HCT116 (cell line): ENCODE measurements around the gene LTC4S. TPM values are rescaled to one million over a fixed set of nuclear protein-coding genes. Genes with fewer than 3 reads are reported as not detected.

Source experiments
- ATAC-seq: fragments of 200-7000 bp; cut with Tn5 transposase; 2 replicates; pipeline ENCODE4 v1.9.1; 2020; ENCODE audit warnings: mild to moderate bottlenecking, moderate library complexity
- BruUV-seq: library from RNA; stranded (reverse); fragments of 400-500 nt; replicated peaks from 2 replicates; lab custom pipeline; 2021; lab: Mats Ljungman, UMichigan
- CTCF ChIA-PET: fragments of 300-600 bp; sonication (Branson Sonifier 250); formaldehyde crosslinking; loops from one replicate; lab custom pipeline; 2021; ENCODE audit warnings: antibody characterized with exemption; lab: Charles Lee
- POLR2A ChIA-PET: fragments of 300-600, 350-600 bp; sonication (Branson Sonifier 250); formaldehyde crosslinking; loops from one replicate; lab custom pipeline; 2021; ENCODE audit warnings: antibody characterized with exemption; lab: Charles Lee
- RAD21 ChIA-PET, 2 experiments: fragments of 300-600 bp; sonication (Branson Sonifier 250); formaldehyde crosslinking; loops; one replicate each; lab custom pipeline; 2023; ENCODE audit warnings: low total read pairs in 2 of 2; ENCODE audit not compliant: uncharacterized antibody in 2 of 2, unreplicated experiment in 2 of 2, low non-redundant PET in 1 of 2; lab: Charles Lee
- DNase-seq: peaks from one replicate; pipeline ENCODE4 v3.0.0-alpha.2; 2010; ENCODE audit warnings: low read depth, low spot score
- H2AFZ ChIP-seq: fragments of 200-600 bp; shearing (Covaris generic), sonication (generic); 2 replicates; pipeline ENCODE4 v1.6.1; 2017; ENCODE audit warnings: low read depth, mixed run types, mixed read lengths, antibody characterized with exemption, low read length; ENCODE audit not compliant: poor library complexity, severe bottlenecking
- H3K27ac ChIP-seq: 2 replicates; pipeline ENCODE4 v1.5.1; 2012; ENCODE audit warnings: low read depth, low read length
- H3K27me3 ChIP-seq: fragments of 200-600 bp; sonication (generic); 2 replicates; pipeline ENCODE4 v1.6.1; 2016; ENCODE audit warnings: mixed run types, low read length, mixed read lengths; ENCODE audit not compliant: insufficient read depth
- H3K36me3 ChIP-seq, 2 experiments: fragments of 200-500 bp in 1 of 2; fragments of 200-600 bp in 1 of 2; sonication (Bioruptor generic) in 1 of 2; sonication (generic) in 1 of 2; 2 replicates each; pipeline versions ENCODE4 v1.5.1 to v1.6.1; 2014 to 2016; ENCODE audit warnings: low read length in 2 of 2, inconsistent platforms in 1 of 2, mixed read lengths in 1 of 2, mixed run types in 1 of 2; ENCODE audit not compliant: insufficient read depth in 2 of 2, control insufficient read depth in 1 of 2
- H3K4me1 ChIP-seq, 2 experiments: fragments of 200-600 bp in 1 of 2; sonication (generic) in 1 of 2; 2 replicates each; pipeline versions ENCODE4 v1.5.1 to v1.6.1; 2012 to 2017; ENCODE audit warnings: low read length in 2 of 2, inconsistent platforms in 1 of 2, mild to moderate bottlenecking in 1 of 2, mixed read lengths in 1 of 2, mixed run types in 1 of 2, moderate library complexity in 1 of 2; ENCODE audit not compliant: insufficient read depth in 2 of 2, control insufficient read depth in 1 of 2
- H3K4me2 ChIP-seq: fragments of 200-600 bp; sonication (generic); 2 replicates; pipeline ENCODE4 v1.6.1; 2017; ENCODE audit warnings: mixed run types, low read length, mixed read lengths
- H3K4me3 ChIP-seq, 2 experiments: fragments of 200-600 bp in 1 of 2; sonication (generic) in 1 of 2; replicated peaks in 1 of 2; 2 replicates each; pipeline ENCODE4 v1.5.1; 2011 to 2016; ENCODE audit warnings: low read length in 2 of 2, control low read depth in 1 of 2, low read depth in 1 of 2, mild to moderate bottlenecking in 1 of 2, mixed read lengths in 1 of 2, mixed run types in 1 of 2
- H3K79me2 ChIP-seq: fragments of 200-600 bp; sonication (generic); 2 replicates; pipeline ENCODE4 v1.6.1; 2017; ENCODE audit warnings: mild to moderate bottlenecking, mixed run types, low read length, moderate library complexity, mixed read lengths; ENCODE audit not compliant: insufficient read depth
- H3K9ac ChIP-seq: fragments of 200-600 bp; sonication (generic); 2 replicates; pipeline ENCODE4 v1.6.1; 2016; ENCODE audit warnings: low read length, mixed read lengths
- H3K9me2 ChIP-seq: fragments of 200-600 bp; sonication (generic), shearing (Covaris generic); 2 replicates; pipeline ENCODE4 v1.6.1; 2017; ENCODE audit warnings: mixed run types, mild to moderate bottlenecking, moderate library complexity; ENCODE audit not compliant: insufficient read depth
- H3K9me3 ChIP-seq, 2 experiments: fragments of 200-500 bp in 1 of 2; fragments of 200-600 bp in 1 of 2; sonication (Bioruptor generic) in 1 of 2; sonication (generic) in 1 of 2; 2 replicates each; pipeline ENCODE4 v1.6.1; 2014 to 2017; ENCODE audit warnings: low read length in 2 of 2, mixed read lengths in 2 of 2, inconsistent platforms in 1 of 2, low read depth in 1 of 2, mild to moderate bottlenecking in 1 of 2, mixed run types in 1 of 2, moderate library complexity in 1 of 2; ENCODE audit not compliant: control insufficient read depth in 1 of 2, insufficient read depth in 1 of 2
- H4K20me1 ChIP-seq: fragments of 200-600 bp; sonication (generic), shearing (Covaris generic); 2 replicates; pipeline ENCODE4 v1.6.1; 2017; ENCODE audit warnings: mixed run types, mild to moderate bottlenecking, moderate library complexity; ENCODE audit not compliant: insufficient read depth
- CBX3 ChIP-seq: IDR thresholded peaks from 2 replicates; pipeline ENCODE4 v1.6.1; 2012; ENCODE audit warnings: low read depth
- EGR1 ChIP-seq: IDR thresholded peaks from 2 replicates; pipeline ENCODE4 v1.6.1; 2012; ENCODE audit warnings: low read depth
- ELF1 ChIP-seq: IDR thresholded peaks from 2 replicates; pipeline ENCODE4 v1.6.1; 2012; ENCODE audit warnings: low read depth, borderline replicate concordance
- EZH2phosphoT487 ChIP-seq: fragments of 200-600 bp; IDR thresholded peaks from 2 replicates; pipeline ENCODE4 v1.6.1; 2018; ENCODE audit warnings: antibody characterized with exemption, borderline replicate concordance
- FOSL1 ChIP-seq: IDR thresholded peaks from 2 replicates; pipeline ENCODE4 v1.6.1; 2012; ENCODE audit warnings: low read depth
- POLR2A ChIP-seq: IDR thresholded peaks from 2 replicates; pipeline ENCODE4 v1.7.0; 2011; ENCODE audit warnings: borderline replicate concordance; ENCODE audit not compliant: insufficient read depth, insufficient read length; ENCODE audit errors: extremely low read depth
- YY1 ChIP-seq: IDR thresholded peaks from 2 replicates; pipeline ENCODE4 v1.6.1; 2011; ENCODE audit warnings: low read length, low read depth, moderate library complexity, mild to moderate bottlenecking; ENCODE audit not compliant: insufficient replicate concordance; ENCODE audit errors: extremely low read depth
- ZNF274 ChIP-seq: fragments of 200-500 bp; sonication (Bioruptor generic); IDR thresholded peaks from 2 replicates; pipeline ENCODE4 v1.6.1; 2014; ENCODE audit warnings: mild to moderate bottlenecking, low read depth, low read length, inconsistent platforms
- intact Hi-C: fragments of 100-400 bp; cut with micrococcal nuclease; formaldehyde crosslinking; loops from 2 replicates; pipeline ENCODE4 v1.10.0; 2022
- total RNA-seq: library from RNA; stranded (reverse); gene quantifications from one replicate; pipeline ENCODE4 v1.2.1, GENCODE V29; 2021; ENCODE audit not compliant: unreplicated experiment
- TF ChIP-seq, protein P1 (sequence below): IDR thresholded peaks from 2 replicates; pipeline ENCODE4 v1.6.1; 2012
- TF ChIP-seq, protein P2 (sequence below), 3 experiments: fragments of 200-600 bp in 1 of 3; sonication (generic) in 1 of 3; IDR thresholded peaks in 2 of 3; conservative IDR thresholded peaks in 1 of 3; 2 replicates each; pipeline ENCODE4 v1.5.1; 2012 to 2017; ENCODE audit warnings: low read depth in 2 of 3, low read length in 2 of 3, antibody characterized with exemption in 1 of 3, borderline replicate concordance in 1 of 3, control low read depth in 1 of 3, mild to moderate bottlenecking in 1 of 3, mixed read lengths in 1 of 3, mixed run types in 1 of 3, moderate library complexity in 1 of 3; ENCODE audit not compliant: insufficient read depth in 1 of 3

The LTC4S gene
- total RNA-seq, 1 experiment from 2014 or later, result 5.0 TPM

DNA sequence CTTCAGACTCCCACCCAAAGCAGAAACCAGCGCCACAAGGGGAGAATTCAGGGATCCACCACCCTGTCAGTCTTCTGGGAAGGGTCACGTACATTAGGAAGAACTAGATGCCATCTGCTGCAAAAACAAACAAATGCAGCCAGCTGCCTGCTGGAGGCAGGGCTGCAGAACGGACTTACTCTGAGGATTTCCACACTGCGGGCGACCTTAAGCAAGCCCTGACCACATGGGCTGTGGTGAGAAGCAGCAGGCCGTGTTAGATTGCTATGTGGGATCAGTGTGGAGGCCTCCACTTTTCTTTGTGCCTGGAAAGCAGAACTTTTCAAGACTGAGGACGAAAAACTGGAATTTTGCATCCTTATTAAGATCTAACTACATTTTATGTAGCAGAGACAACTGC, 13.4 kb upstream of the LTC4S start:
- no TSS peak for BruUV-seq
- Histone ChIP-seq H3K79me2 (no peaks in the 10 kb centered on the region), H3K4me2 (no peak overlapping the region), H3K27ac (no peak overlapping the region), H4K20me1 (no peaks in the 10 kb centered on the region; the same call in 1 of the 2 replicates), H3K4me1 (no peaks in the 10 kb centered on the region), H3K9me3 (no peaks in the 10 kb centered on the region), H2AFZ (no peak overlapping the region), H3K27me3 (no peaks in the 10 kb centered on the region), H3K36me3 (peaks cover 0 to 3% of the 10 kb centered on the region in 2 experiments; a peak in 1 of 4 replicates), H3K4me3 (no peak overlapping the region), H3K9ac (no peak overlapping the region), H3K9me2 (no peaks in the 10 kb centered on the region)
- RAD21 ChIA-PET, result no interaction called here
- DNase-seq, result no peak
- no peak for TF ChIP-seq ZNF274
- TF ChIP-seq EZH2phosphoT487, result no peak
- no peak for TF ChIP-seq ELF1
- TF ChIP-seq, protein P1, sequence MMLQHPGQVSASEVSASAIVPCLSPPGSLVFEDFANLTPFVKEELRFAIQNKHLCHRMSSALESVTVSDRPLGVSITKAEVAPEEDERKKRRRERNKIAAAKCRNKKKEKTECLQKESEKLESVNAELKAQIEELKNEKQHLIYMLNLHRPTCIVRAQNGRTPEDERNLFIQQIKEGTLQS, result no peak
- TF ChIP-seq POLR2A, result no peak
- no peak for TF ChIP-seq CBX3
- TF ChIP-seq, protein P2, sequence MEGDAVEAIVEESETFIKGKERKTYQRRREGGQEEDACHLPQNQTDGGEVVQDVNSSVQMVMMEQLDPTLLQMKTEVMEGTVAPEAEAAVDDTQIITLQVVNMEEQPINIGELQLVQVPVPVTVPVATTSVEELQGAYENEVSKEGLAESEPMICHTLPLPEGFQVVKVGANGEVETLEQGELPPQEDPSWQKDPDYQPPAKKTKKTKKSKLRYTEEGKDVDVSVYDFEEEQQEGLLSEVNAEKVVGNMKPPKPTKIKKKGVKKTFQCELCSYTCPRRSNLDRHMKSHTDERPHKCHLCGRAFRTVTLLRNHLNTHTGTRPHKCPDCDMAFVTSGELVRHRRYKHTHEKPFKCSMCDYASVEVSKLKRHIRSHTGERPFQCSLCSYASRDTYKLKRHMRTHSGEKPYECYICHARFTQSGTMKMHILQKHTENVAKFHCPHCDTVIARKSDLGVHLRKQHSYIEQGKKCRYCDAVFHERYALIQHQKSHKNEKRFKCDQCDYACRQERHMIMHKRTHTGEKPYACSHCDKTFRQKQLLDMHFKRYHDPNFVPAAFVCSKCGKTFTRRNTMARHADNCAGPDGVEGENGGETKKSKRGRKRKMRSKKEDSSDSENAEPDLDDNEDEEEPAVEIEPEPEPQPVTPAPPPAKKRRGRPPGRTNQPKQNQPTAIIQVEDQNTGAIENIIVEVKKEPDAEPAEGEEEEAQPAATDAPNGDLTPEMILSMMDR (IDR thresholded peaks at IDR 0.05 in 2 of 3, conservative IDR thresholded peaks at IDR 0.05 in 1 of 3; ENCODE audit: borderline replicate concordance in 1 of 3, insufficient read depth in 1 of 3, low read depth in 2 of 3, low read length in 2 of 3), result no peak
- no peak for TF ChIP-seq EGR1
- TF ChIP-seq YY1, result no peak
- TF ChIP-seq FOSL1, result no peak
- intact Hi-C loops, result no loop called here
- no peak for ATAC-seq
- POLR2A ChIA-PET, result no interaction called here
- CTCF ChIA-PET, result interaction anchor here (1.9 kb wide), 1 partner anchor 17 kb away, joined by 6 read pairs; no protein-coding TSS in a partner anchor
